ENCODE measurements around the gene SERAC1.

DNA sequence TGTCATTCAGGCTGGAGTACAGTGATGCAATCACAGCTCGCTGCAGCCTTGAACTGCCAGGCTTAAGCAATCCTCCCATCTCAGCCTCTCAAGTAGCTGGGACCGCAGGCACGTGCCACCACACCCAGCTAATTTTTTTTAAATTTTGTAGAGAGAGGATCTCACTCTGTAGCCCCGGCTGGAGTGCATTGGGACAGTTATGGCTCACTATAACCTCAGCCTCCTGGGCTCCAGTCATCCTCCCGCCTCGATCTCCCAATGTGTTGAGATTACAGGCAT lies 86.5 kb downstream of the SERAC1 start:
- TF ChIP-seq, protein P1, sequence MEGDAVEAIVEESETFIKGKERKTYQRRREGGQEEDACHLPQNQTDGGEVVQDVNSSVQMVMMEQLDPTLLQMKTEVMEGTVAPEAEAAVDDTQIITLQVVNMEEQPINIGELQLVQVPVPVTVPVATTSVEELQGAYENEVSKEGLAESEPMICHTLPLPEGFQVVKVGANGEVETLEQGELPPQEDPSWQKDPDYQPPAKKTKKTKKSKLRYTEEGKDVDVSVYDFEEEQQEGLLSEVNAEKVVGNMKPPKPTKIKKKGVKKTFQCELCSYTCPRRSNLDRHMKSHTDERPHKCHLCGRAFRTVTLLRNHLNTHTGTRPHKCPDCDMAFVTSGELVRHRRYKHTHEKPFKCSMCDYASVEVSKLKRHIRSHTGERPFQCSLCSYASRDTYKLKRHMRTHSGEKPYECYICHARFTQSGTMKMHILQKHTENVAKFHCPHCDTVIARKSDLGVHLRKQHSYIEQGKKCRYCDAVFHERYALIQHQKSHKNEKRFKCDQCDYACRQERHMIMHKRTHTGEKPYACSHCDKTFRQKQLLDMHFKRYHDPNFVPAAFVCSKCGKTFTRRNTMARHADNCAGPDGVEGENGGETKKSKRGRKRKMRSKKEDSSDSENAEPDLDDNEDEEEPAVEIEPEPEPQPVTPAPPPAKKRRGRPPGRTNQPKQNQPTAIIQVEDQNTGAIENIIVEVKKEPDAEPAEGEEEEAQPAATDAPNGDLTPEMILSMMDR (IDR thresholded peaks at IDR 0.05; ENCODE audit: extremely low read depth in 1 of 2, insufficient read depth in 1 of 2, low read depth in 1 of 2, low read length in 2 of 2), result no peak
- TF ChIP-seq EZH2 (IDR thresholded peaks at IDR 0.05; ENCODE audit: borderline replicate concordance, low read depth, low read length, severe bottlenecking), result no peak
- TF ChIP-seq POLR2A (IDR thresholded peaks at IDR 0.05; ENCODE audit: low read depth, low read length), result no peak
- TF ChIP-seq POLR2AphosphoS5 (IDR thresholded peaks at IDR 0.05; ENCODE audit: insufficient read depth, low read depth, low read length), result no peak
- no peak for TF ChIP-seq MYC (IDR thresholded peaks at IDR 0.05; ENCODE audit: low read depth, low read length)
- no peak for TF ChIP-seq GATA2 (IDR thresholded peaks at IDR 0.05; ENCODE audit: insufficient read depth, insufficient read length, low read depth, low read length)

Measured in endothelial cell of umbilical vein (primary cell).